Liver (tissue), 3 donors: ENCODE results near the gene HMHB1.

ENCODE experiments used
- RAD21 ChIP-seq, 2 donors: IDR thresholded peaks; 2 replicates each; pipeline ENCODE4 v1.6.1; 2016; ENCODE audit warnings: antibody characterized with exemption in 2 of 2, mild to moderate bottlenecking in 2 of 2
- SP1 ChIP-seq: IDR thresholded peaks from 2 replicates; pipeline ENCODE4 v1.6.1; 2018; ENCODE audit warnings: antibody characterized with exemption, mild to moderate bottlenecking
- TF ChIP-seq, protein P1 (sequence below): fragments of 150-350 bp; IDR thresholded peaks from 2 replicates; pipeline ENCODE4 v1.5.1; 2017; ENCODE audit warnings: improper control_type of control experiment, low read depth, low read length; ENCODE audit not compliant: missing input control
- donor health status: healthy.
- donor health status: healthy.

DNA sequence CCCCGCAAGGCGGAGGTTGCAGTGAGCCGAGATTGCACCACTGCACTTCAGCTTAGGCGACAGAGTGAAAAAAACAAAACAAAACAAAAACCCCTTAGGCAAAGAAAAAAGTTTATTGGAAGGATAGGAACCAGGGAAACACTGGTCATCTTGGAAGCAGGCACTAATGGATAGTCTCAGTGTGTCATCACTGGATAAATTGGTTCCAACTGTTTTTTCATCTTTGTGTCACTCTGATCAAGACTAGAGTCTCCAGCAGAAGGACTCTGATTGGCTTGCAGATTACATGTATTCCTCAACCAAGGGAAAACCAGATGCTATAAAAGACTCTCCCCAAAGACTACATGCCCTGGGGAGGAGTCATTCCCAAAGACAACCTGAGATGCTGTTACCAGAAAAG lies 35.0 kb upstream of the HMHB1 start:
- TF ChIP-seq, protein P1, sequence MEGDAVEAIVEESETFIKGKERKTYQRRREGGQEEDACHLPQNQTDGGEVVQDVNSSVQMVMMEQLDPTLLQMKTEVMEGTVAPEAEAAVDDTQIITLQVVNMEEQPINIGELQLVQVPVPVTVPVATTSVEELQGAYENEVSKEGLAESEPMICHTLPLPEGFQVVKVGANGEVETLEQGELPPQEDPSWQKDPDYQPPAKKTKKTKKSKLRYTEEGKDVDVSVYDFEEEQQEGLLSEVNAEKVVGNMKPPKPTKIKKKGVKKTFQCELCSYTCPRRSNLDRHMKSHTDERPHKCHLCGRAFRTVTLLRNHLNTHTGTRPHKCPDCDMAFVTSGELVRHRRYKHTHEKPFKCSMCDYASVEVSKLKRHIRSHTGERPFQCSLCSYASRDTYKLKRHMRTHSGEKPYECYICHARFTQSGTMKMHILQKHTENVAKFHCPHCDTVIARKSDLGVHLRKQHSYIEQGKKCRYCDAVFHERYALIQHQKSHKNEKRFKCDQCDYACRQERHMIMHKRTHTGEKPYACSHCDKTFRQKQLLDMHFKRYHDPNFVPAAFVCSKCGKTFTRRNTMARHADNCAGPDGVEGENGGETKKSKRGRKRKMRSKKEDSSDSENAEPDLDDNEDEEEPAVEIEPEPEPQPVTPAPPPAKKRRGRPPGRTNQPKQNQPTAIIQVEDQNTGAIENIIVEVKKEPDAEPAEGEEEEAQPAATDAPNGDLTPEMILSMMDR: no peak
- TF ChIP-seq RAD21 (IDR thresholded peaks at IDR 0.05) (no peak), SP1 (no peak)
